GF-D8 (cell line): ENCODE results near the gene FOXS1.
"Not testable (repeated sequence)": the region's sequence is repeated elsewhere in the genome, so short reads cannot be mapped to it uniquely, and the experiment has no call there.

ENCODE experiments used
- DNase-seq: peaks from one replicate; lab custom pipeline; 2025; lab: John Stamatoyannopoulos, UW

FOXS1 gene

GRCh38 chr20:31822421-31823330, 22.7 kb downstream of the FOXS1 start:
- no peak for DNase-seq

DNA sequence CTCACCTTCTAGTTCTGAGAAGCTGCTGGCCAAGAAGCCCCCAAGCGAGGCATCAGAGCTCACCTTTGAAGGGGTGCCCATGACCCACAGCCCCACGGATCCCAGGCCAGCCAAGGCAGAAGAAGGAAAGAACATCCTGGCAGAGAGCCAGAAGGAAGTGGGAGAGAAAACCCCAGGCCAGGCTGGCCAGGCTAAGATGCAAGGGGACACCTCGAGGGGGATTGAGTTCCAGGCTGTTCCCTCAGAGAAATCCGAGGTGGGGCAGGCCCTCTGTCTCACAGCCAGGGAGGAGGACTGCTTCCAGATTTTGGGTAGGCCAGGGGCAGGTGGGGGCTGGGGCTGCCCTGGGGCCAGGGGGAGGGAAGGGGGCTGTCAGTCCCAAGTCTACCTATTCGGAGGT, 24.0 kb downstream of the FOXS1 start:
- DNase-seq, result no peak

DNA sequence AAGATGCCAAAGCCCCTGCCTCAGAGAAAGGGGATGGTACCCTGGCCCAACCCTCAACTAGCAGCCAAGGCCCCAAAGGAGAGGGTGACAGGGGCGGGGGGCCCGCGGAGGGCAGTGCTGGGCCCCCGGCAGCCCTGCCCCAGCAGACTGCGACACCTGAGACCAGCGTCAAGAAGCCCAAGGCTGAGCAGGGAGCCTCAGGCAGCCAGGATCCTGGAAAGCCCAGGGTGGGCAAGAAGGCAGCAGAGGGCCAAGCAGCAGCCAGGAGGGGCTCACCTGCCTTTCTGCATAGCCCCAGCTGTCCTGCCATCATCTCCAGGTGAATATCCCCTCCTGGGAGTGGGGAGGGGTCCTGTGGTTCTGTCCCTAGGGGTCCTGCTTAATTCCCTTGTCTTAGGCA, 25.2 kb downstream of the FOXS1 start:
- no peak for DNase-seq

- DNase-seq, result no peak
Measured at GRCh38 chr20:31819083-31819784, 26.2 kb downstream of the FOXS1 start, which contains the start of gene MYLK2. Gene MYLK2 (plus strand): TSS chr20:31819356. CDS start chr20:31819581, 225 bp downstream.

GRCh38 chr20:31818376-31818908, 27.0 kb downstream of the FOXS1 start:
- DNase-seq, result no peak

- DNase-seq, result no peak
Measured at GRCh38 chr20:31817461-31817860, 27.9 kb downstream of the FOXS1 start.

DNA sequence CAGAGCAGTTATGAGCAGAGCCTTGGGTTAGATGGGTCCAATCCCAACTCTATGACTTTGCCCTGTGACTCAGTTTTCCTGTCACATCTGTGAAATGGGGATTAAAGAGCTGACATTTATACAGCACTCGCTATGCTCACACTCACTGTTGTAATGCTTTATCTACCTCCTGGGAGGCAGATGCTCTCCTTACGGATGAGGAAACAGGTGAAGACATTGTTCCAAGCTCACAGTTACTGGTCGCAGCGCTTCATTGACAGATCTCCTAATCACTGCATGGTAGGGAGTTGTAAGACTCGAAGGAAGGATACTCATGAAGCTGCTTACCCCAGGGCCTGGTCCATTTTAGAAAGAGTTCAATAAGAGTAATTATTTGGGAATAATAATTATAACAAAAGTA, 29.2 kb downstream of the FOXS1 start:
- no peak for DNase-seq

DNA sequence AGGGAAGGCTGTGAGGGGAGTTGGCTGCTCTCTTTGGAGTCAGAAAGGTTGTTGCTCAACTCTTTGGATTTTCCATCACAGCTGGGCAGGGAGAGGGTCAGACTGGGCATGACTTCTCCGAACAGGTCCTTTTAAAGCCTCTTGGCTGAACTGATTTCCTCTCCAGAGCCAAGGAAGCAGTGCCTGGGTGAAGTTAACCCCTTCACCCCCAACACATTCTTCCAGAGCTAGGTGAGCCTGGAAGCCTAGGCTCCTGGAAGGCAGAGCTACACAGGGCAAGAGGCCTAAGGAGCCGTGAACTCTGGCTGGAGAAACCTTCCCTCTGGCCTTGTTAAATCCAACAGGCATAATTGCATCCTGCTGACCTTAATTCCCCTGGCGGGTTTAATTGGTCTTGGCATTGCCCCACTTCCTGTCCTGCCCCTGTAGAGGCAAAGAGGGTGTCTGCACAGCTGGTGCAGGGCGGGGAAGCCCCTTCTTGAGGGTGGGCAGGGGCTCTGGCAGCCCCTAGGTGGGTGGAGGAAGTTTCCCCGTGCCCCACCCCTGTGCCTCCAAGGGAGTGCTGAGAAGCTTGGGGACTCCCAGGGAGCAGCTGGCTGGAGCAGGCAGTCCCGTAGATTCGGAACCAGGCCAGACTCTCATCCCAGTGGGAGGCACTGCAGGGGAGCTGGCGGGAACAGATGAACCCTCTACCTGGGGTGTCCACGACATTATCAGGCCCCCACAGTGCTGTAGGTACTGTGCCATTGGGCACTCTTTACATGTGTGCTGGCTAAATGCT, 29.8 kb downstream of the FOXS1 start:
- no peak for DNase-seq

GRCh38 chr20:31814142-31814541, 31.3 kb downstream of the FOXS1 start:
- not testable (repeated sequence) for DNase-seq

DNA sequence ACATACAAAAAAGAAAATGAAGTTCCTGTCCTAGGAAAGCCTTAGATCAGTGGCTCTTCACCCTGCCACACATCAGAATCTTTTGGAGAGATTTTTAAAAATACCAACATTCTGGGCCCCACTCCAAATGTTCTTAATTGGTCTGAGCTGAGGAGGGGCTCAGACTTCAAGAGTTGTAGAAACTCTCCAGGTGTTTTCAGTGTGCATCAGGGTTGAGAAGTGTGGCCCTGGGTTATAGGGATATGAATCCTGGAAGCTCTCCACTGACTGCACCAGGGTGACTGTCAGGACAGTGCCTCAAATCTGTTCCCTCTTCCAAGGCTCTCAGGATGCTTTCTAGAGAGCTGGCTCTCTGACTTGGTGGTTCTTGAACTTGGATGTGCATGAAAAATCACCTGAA, 31.8 kb downstream of the FOXS1 start:
- DNase-seq, result no peak

DNA sequence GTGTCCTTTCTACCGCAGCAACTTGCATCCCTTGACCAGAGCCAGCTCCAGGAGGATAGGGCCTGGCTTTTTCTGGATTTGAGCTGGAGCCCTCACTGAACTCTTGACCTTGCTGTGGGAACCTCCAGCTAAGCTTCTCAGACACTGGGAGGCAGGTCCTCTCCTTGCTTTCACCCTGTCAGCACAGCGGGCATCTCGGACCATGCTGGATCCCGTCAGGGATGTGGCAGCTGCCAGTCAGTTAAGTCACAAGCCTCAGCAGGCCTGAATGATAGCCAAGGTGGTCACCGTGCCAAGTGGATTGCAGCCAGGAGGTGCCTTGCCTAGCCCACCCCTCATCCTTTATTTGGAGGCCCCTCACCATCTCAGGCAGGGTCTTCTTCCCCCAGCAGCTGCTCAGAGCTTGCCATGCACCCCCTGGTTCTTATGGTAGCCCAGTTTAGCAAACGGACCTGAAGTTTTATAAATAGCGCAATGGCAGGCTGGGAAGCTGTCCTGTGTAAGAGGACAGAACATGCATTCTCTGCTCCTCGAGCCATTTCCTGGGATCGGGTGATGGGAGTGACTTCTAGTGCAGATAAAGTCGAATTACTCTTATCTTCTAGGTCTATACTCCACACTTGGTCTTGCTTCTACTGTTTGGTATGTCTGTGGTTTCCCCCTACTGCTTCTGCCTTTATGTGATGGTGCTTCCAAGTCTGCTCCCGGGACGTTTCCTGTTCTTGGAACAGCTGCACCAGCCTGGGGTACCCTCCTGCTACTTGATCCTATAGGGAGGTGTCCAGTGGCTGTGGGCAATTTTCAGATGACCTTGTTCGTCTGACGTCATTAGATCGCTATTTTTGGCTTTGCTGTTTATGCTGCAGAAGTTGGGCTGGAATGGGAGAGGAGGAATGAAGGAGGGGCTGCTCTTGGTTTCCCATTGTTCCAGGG, 33.3 kb downstream of the FOXS1 start:
- DNase-seq, result no peak

GRCh38 chr20:31811198-31811597, 34.2 kb downstream of the FOXS1 start:
- DNase-seq, result no peak

DNA sequence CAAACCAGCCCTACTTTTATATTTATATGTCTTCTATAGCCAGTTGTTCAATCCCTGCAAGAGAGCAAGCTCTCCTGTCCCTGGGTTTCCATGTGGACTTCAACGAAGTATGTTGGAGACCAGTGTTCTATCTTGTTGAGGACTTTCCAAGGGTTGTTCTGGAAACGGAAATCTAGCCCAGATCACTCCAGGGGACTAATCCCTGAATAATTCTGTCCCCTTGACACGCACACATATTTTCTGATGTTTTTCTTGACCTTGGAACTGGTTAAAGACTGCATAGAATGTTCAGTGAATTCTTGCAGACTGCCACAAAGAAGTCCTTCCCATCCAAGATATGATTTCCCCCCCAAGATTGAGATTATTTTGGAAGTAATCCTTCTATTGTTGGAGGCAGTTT, 35.7 kb downstream of the FOXS1 start:
- no peak for DNase-seq

DNA sequence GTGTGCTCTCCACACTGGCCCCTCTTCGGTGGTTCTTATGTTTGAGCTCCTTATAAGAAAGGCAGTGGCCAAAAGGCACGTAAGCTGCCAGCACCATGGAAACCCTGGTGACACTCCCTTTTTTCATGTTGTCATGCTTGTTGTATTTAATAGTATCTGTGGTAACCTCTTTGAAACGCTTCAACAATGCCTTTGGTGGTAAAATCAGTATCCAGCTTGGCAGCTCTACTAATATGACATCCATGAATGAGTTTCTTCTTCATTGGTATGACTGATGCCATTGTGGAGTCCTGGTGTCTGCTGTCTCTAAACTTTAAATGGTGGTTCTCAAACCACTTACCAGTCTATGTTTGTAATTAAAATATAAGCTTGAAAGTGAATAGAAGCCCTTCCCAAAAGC, 36.9 kb downstream of the FOXS1 start:
- DNase-seq, result no peak

- DNase-seq, result no peak
Measured at GRCh38 chr20:31806564-31807355, 38.6 kb downstream of the FOXS1 start.

DNA sequence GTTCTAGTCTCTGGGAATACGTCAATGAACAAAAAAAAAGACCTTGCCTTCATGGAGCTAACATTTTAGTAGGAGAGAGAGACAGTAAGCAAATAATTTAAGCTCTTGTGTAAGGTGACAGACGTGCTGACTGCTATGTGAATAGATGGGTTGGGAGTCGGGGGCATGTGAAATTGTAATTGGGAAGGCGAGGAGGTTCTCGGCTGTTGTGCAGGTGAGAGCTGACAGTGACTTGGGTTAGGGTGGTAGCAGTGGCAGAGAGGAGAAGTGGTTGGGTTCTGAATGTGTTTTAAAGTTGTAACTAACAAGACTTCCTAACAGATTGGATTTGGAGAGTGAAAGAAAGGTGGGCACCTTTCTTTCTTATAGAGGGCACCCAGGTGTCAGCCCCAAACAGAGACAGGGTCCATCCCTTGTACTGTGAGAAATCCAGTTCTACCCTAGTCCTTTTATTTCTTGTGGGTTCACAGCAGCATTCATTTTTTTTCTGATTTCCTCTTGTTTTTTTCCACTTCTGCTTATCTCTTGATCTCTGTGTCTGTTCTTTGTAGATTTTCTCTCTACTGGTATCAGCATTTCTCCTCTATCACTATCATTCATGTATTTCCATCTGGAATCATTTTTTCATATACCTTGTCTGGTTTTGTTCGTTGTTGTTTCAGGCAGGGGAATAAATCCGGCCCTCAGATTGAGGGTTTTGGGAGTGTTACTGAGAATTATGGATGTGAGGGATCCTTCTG, 41.7 kb downstream of the FOXS1 start:
- peak; percentile 9 for DNase-seq

GRCh38 chr20:31801508-31801907, 43.9 kb downstream of the FOXS1 start:
- DNase-seq, result no peak

- no peak for DNase-seq
Measured at GRCh38 chr20:31797364-31797763, 48.0 kb downstream of the FOXS1 start.
